ENCODE results near the gene DTL. TPM values are rescaled to one million over a fixed set of nuclear protein-coding genes. Genes with fewer than 3 reads are reported as not detected.

DTL gene
- total and polyA plus RNA-seq, 7 donors, result 0.36 to 4.4 (median 0.60) TPM; not detected in 2

- no peak for DNase-seq
- TF ChIP-seq EP300 (IDR thresholded peaks at IDR 0.05) (no peak), CTCF (IDR thresholded peaks at IDR 0.05) (no peak), POLR2A (IDR thresholded peaks at IDR 0.05) (no peak), POLR2AphosphoS5 (IDR thresholded peaks at IDR 0.05) (no peak)
- WGBS, 2 donors, result 93 to 95% methylated on average over 1 of the region's 1 CpG
- H3K4me3 ChIP-seq, result no peak overlapping the region
- H3K36me3 ChIP-seq, result no peaks in the 10 kb centered on the region
- intact Hi-C loops (cut with DNase I), result no loop called here
- H3K27me3 ChIP-seq, result no peaks in the 10 kb centered on the region
- H3K27ac ChIP-seq, result no peak overlapping the region
- H3K4me1 ChIP-seq, result no peaks in the 10 kb centered on the region
- no peaks in the 10 kb centered on the region for H3K9me3 ChIP-seq
Observed at GRCh38 chr1:212137854-212138253, 102.3 kb downstream of the DTL start.

DNA sequence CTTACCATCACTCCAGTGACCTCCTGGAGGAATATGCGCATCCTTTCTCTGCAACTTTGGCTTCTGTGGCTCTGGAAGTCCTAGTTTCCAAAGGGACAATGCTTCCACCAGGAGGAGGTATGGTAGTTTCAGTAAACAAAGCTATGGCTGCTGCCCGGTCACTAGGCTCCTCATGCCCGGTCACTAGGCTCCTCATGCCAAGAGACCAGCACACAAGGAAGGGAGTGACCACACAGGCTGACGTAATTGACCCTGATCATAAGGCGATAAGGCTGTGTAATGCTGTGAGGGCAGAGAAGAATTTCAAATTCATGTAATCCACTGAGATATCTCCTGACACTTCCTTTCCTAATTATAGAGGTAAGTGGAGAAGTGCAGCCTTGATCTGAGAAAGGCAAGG lies 102.9 kb downstream of the DTL start:
- Histone ChIP-seq H3K36me3 (no peaks in the 10 kb centered on the region), H3K4me3 (no peak overlapping the region), H3K27ac (no peak overlapping the region), H3K27me3 (no peaks in the 10 kb centered on the region), H3K4me1 (no peaks in the 10 kb centered on the region), H3K9me3 (no peaks in the 10 kb centered on the region)
- DNase-seq, result no peak
- TF ChIP-seq POLR2A (IDR thresholded peaks at IDR 0.05), result no peak
- no peak for TF ChIP-seq EP300 (IDR thresholded peaks at IDR 0.05)
- no peak for TF ChIP-seq POLR2AphosphoS5 (IDR thresholded peaks at IDR 0.05)
- TF ChIP-seq CTCF (IDR thresholded peaks at IDR 0.05), result no peak
- intact Hi-C loops (cut with DNase I), result no loop called here
- 91 to 96% methylated on average over 5 of the region's 5 CpGs for WGBS, 2 donors

GRCh38 chr1:212139526-212140135 lies 104.1 kb downstream of the DTL start:
- Histone ChIP-seq H3K27ac (no peak overlapping the region), H3K4me1 (no peaks in the 10 kb centered on the region), H3K9me3 (no peaks in the 10 kb centered on the region), H3K4me3 (no peak overlapping the region), H3K36me3 (no peaks in the 10 kb centered on the region), H3K27me3 (no peaks in the 10 kb centered on the region)
- DNase-seq, result no peak
- TF ChIP-seq POLR2A (IDR thresholded peaks at IDR 0.05) (no peak), POLR2AphosphoS5 (IDR thresholded peaks at IDR 0.05) (no peak), EP300 (IDR thresholded peaks at IDR 0.05) (no peak), CTCF (IDR thresholded peaks at IDR 0.05) (no peak)
- 89 to 94% methylated on average over 3 of the region's 3 CpGs for WGBS, 2 donors
- intact Hi-C loops (cut with DNase I), result no loop called here

DNA sequence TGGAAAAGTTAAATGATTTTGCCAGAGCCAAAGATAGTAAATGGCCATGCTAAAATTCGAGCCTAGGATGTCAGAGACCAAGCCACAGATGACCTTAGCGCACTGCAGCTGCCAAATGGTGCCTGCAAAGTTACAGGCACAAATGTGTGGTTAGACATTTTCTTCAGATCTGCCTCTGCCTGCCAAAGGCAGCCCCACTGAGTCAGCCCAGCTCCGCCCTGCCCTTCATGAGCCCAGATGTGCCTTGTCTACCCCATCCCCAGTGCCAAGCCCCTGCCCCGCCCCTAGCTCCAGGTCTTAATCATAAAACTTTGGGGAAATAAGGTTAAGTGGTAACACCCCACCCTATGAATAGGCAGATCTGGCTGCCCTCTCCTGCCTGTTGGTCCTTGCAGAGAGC lies 105.9 kb downstream of the DTL start:
- DNase-seq, result no peak
- H3K4me1 ChIP-seq, result no peaks in the 10 kb centered on the region
- WGBS, 2 donors, result 87 to 92% methylated on average over 4 of the region's 4 CpGs
- H3K27ac ChIP-seq, result no peak overlapping the region
- no peaks in the 10 kb centered on the region for H3K9me3 ChIP-seq
- H3K36me3 ChIP-seq, result no peaks in the 10 kb centered on the region
- TF ChIP-seq EP300 (IDR thresholded peaks at IDR 0.05), result no peak
- TF ChIP-seq POLR2AphosphoS5 (IDR thresholded peaks at IDR 0.05), result no peak
- no peak for TF ChIP-seq CTCF (IDR thresholded peaks at IDR 0.05)
- TF ChIP-seq POLR2A (IDR thresholded peaks at IDR 0.05), result no peak
- H3K27me3 ChIP-seq, result no peaks in the 10 kb centered on the region
- intact Hi-C loops (cut with DNase I), result no loop called here
- H3K4me3 ChIP-seq, result no peak overlapping the region

Measured in sigmoid colon (tissue), 7 donors.